HUDEP-2 (cell line): ENCODE measurements around the gene TFF2.

Experiments
- DNase-seq, 76 experiments: peaks; one replicate each; lab custom pipeline; 2025; ENCODE audit not compliant: unreplicated experiment in 76 of 76; lab: John Stamatoyannopoulos, UW

Gene TFF2

DNA sequence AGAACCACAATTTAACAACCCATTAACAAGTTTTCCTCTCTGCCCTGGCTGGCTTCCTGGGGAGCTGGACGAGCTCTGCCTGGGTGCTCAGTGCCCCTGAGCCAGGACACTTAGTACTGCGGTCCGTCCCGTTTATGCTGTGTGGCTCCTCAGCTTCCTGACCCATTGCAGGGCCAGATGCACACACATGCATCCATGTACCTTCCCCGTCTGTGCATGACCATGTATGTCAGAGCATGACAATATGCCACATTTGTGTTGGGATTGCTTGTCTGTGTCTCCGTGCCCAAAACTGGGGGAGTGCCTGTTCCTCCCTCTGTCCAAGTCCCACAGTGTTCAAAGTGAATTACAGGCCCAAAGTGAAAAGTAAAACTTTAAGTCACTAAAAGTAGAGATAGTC is 25.9 kb downstream of the TFF2 start:
- no peak for DNase-seq

DNA sequence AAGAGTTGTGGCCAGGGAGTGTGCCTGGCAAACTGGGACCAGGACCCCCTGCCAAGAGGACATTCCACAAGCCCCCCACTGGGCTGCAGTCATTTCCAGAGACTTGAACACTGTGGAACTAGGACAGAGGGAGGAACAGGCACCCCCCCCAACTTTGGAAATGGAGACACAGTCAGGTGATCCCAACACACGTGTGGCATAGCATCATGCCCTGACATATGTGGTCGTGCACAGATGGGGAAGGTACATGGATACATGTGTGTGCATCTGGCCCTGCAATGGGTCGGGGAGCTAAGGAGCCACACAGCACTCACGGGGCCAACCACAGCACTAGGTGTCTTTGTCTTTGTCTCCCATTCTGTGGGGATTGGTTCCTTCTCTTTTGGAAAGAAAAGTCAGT is 28.9 kb downstream of the TFF2 start:
- DNase-seq, result no peak

DNA sequence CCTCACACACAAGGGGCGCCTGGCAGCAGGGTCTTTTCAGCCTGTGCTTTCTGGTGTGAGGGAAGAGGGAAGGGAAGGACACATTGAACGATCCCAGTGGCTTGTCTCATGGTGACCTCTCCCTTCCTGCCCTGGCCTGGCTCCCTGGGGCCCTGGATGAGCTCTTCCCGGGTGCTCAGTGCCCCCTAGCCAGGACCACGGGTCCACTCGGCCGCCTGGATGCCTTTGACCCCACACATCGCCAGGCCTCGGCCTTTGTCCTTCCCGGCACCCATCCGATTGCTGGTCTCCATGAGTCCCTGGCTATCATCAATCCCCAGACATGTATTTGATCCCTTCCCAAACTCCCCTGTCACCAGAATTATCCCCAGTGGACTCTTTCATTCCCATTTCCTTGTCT is 29.6 kb downstream of the TFF2 start:
- no peak for DNase-seq

DNA sequence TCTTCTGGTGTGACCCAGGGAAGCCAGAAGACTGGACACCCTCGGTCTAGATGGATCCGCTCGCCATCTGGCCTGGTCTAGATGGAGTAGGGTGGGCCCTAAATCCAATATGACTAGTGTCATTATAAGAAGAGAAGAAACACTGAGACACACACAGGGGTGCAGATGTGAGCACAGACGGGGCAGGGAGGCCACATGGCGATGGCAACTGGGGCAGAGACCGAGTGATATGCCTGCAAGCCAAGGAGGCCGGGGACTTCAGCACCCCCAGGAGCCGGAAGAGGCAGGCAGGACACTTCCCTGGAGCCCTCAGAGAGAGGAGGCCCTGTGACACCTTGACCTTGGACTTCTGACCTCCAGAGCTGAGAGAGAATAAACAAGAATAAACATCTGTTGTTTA is 30.0 kb downstream of the TFF2 start:
- DNase-seq, result no peak

DNA sequence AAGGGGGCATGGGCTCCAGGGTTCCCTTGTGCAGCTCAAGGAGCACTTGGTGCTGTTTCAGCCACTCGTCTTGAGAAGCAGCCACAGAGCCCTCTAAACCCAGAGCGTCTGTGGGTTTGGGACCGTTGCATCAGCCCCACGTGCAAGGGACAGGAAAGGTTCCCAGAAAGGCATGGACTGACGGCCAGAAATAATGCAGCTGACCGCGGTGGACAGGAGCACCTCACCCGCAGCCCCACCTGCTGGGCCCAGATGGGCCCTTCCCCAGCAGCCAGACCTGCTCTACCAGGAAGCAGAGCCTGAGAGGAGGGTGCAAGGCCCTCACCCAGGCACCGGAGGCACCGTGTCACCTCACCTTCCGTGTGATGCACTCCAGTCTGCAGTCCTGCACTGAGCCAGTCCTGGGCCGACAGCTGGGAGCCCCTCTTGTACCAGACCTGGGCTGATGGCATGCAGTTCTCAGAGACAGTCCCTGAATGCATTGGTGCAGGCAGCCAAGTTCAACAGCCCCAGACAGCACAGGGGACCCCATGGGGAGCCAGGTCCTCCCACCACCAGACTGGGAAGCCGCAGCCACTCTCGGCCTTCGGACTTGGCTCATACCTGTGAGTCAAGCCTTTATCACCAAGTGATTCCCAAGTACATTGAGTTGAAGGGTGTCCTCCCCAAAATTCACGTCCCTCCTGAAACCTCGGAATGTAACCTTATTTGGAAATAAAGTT is 30.8 kb downstream of the TFF2 start:
- DNase-seq, result no peak

DNA sequence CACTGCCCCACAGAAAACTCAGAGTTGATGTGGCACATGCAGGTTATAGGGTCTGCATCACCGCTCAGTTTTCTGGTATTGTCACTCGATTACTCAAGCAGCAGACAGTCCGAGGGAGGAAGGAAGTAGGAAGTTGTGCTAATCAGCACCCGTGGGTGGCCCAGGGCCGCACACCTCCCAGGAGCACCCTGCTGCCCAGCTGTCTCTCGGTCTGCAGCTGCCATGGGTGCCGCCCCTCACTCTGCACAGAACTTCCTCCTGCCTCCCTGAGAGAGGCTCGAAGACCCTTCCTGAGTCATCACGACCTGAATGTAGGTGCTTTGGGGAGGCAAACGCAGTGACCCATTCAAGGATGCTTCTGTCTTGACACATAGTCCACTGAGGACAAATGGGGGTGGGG is 31.4 kb downstream of the TFF2 start:
- DNase-seq, result no peak

DNA sequence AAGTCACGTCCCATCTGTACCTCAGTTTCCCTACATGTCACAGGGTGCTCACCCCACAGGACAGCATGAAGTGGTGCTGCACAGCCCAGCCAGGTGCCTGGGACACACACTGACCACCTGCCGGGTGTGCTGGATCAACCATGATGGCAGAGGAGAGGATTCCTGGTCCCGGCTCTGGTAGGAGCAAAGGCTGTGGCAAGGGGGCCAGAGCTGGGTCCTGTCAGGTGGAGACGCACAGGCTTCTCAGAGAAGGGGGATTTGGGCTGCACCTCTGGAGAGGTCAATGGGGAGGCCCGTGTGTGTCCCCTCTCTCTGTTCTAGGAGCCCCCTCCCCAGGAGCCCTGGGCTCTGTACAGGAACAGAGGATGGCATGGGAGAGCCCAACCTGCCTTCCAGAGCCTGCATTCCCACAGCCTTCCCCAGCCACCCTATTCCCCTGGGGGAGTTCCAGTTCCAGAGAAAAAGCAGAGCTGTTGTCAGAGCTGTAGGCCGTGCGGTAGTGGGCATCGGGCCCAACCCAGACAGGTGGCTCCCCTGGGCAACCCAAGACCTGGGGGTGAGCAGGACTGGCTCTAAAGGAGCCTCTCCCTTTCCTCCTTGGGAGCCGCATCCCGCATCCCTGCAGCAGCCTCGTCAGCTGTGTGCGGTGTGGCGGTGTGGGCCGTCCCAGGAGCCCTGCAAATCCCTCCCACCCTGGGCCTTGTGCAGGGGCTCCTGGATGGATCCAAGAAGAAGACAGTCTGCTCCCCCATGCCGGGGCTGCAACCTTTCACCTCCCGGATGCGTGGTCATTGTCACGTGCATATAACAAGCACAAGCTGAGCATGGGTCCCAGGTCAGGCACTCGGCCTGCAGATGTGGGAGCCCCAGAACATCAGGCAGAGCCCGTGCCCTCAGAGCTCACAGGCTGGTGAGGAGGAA is 32.7 kb downstream of the TFF2 start:
- no peak for DNase-seq

DNA sequence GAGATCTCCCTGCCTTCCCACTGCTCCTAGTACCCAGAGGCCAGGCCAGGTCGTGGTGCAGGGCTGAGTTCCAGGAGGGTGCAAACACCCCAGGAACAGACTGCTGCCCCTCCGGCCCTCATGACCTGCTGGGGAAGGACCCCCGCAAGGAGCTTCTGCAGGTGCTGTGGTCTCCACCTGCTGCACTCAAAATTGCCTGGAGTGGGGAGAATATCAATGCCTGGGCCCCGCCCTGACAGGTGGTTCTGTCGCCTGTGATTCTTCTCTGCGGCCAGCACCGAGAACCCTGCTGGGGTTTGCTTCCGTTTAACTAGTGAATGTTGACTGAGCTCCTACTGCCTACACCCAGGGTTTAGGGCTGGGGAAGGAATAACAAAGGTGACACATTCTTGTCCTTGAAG is 33.5 kb downstream of the TFF2 start:
- no peak for DNase-seq

DNA sequence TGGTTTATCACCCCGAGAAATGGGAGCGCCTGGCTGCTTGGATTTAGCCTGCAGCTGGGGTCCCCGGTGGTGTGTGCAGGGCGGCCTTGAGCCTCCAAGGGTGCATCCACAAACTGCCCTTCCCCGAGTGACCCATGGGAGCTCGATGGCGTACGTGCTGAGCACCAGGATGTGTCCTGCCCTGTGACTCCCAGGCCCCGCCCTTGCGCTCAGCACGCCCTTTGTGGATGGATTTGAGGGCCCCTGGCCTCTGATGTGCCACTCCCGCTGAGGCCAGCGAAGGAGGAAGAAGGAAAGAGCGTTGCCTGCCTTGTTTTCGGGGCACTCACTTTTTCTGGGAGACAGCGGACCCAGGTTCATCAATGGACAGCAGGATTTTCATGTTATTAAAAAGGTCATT is 33.9 kb downstream of the TFF2 start:
- DNase-seq, result no peak

DNA sequence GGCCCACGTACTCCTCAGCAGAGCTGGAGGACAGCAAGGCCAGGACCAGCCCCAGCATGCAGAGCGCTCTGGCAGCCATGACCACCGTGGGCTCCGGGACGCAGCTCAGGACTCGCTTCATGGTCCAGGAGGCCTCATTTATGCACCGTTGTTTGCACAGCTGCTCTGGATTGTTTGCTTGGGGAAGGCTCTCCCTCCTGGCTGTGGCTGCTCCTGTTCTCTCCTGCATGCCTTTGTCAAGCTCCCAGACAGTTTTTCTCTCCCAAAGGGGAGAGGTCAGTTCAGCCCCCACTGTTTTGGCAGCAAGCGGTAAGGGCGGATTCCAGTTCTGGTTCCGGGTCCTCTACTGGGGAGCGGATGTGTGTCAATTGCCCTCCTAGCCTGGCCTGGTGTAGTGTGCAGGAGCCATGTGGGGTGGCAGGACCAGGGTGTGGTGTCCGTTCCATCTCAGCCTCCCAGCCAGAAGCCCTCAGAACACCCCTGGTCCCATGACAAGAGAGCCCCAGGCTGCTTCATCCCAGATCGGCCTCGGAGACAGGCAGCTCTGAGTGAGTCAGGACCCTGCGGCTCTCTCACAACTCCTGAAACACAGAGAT is 35.4 kb downstream of the TFF2 start, which contains the start of gene TFF3:
Gene TFF3, minus strand, starts transcription at position 114 of the 596 bp plus-strand sequence. Its CDS starts 35 bp downstream, at position 79.
- no peak for DNase-seq

DNA sequence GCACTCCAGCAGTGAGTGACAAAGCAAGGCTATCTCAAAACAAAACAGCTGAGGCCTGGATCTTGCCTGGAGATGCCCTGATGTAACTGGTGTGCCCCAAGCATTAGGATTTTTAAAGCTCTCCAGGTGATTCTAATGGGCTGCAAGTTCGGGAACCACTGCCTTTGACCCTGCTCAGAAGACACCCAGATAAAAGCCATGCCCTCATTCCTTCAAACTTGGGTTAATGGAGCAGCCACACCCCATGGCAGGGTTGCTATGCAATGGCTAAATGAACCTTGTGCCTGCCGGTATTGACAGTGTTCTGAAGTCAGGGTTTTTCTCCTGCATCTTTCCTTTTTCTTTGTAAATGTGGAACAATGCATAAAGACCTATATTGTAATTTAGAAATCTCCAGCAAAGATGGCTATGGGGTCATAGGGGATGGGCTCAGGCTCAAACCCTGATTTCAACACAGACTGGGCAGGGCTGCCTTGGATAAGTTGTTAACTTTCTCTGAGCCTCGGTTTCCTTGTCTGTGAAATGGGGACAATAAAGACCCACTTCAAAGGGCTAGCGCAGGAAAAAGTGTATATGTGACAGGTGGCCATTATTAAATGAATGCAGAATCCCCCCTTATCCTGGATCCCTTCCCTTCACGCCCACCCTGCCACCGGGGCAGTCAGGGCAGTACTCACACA is 36.0 kb downstream of the TFF2 start:
- DNase-seq, result no peak

DNA sequence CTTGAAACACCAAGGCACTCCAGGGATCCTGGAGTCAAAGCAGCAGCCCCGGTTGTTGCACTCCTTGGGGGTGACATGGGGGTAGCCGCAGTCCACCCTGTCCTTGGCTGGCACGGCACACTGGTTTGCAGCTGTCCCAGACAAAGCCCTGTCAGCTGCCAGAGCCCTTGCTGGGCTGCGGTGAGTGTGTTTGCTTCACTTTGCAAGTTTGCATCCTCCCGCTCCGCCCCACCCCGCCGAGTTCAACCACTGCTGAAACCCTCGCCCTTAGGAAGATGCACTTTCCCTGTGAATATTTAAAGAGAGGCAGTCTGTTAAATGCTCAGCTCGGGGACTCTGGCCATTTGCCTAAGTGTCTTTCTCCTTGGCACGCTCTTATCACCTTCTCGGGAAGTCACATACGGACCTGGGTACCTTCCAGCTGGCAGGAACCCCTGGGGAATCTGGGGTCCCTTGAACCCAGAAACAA is 37.3 kb downstream of the TFF2 start:
- DNase-seq, result no peak

DNA sequence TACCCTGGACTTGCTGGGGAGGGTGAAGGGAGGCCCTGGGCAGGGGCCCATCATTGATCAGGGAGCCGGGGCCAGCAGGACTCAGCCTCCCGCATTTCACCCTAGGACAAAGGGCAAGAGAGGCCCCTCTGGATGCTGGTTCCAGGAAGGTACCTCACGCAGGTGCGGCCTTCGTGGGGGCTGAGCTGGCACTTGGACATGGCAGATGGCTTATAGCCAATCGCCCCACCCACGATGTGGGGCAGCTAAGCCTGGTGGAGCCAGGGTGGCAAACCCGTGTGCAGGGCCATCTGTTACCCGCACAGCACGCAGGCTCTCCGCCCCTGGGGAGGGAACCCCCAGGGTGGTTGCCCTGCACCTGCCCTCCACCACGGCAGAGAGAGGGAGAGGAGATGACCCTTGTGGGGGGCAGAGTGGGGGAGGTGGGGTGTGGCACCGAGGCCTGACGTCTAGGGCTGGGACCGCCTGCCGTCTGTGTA is 38.1 kb downstream of the TFF2 start:
- DNase-seq, result no peak

DNA sequence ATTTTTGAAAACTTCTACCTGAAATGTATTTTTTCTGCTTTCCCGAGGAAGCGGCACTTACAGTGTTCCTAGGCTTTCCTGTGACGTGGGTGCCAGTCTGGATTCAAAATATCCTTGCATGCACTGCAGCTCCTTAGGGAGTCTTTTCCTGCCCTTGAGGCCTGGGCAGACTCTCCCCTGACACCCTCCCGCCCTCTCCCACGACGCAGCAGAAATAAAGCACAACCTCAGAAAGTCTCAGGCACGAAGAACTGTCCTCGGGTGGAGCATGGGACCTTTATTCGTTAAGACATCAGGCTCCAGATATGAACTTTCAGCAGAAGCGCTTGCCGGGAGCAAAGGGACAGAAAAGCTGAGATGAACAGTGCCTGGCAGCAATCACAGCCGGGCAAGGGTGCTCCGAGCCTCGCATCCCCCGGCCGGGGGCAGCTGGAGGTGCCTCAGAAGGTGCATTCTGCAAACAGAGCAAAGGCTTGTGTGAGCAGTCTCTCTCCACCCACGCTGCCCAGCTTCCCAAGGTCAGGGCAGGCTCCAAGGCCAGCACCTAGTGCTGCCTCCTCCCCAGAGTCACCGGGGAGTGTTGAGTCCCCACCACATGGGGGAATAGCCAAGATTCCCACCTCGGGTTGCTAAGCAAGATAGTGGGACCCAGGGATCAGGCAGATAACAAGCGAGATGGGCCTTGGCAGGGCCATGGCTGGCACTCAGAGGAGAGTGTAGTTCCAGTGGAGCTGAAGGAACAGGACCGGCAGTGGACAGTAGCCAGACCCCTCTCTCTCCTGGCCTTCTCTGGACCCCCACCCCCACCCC is 38.8 kb downstream of the TFF2 start:
- DNase-seq, result no peak

DNA sequence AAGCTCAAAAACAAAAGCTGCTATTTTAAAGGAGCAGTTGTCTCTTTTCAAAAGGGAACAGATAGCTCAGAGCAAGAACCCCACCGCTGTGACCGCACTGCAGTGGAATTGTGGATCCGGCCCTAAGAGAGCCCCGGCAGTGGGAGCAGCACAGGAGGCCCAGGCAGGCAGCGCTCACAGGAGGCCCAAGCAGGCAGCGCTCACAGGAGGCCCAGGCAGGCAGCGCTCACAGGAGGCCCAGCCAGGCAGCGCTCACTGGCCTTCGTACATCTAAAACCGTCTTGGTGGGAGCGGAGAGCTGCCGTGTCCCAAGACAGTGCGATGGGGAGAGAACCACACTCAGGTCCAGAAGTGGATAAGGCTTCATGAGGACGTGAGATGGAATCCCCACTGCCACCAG is 39.6 kb downstream of the TFF2 start:
- no peak for DNase-seq

DNA sequence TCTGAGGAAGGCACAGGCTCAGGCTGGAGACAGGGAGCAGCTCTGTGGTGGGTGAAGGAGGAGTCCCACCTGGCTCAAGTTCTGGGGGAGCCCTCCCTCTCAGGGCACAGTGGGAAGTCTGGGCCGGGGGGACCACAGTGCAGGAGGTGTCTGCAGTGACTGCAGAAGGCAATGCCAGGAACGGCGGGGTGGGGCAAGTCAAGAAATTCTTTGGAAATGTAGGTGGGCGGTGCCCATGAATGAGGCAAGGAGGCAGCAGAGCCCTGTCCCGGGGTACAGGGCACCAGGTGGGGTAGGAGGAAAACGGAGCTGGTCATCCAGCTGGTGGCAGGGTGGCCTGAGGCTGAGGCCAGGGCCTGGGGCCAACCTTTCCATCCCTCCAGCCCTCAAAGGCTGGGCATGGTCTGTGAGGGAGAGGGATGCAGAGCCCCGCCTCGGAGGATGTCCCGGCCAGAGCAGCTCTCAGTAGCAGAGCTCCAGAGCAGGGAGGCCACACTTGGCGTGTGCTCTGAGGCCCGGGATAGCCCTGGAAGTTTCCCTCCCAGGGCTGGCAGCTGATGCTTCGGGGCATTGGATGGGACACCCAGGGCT is 40.3 kb downstream of the TFF2 start:
- DNase-seq, result no peak

DNA sequence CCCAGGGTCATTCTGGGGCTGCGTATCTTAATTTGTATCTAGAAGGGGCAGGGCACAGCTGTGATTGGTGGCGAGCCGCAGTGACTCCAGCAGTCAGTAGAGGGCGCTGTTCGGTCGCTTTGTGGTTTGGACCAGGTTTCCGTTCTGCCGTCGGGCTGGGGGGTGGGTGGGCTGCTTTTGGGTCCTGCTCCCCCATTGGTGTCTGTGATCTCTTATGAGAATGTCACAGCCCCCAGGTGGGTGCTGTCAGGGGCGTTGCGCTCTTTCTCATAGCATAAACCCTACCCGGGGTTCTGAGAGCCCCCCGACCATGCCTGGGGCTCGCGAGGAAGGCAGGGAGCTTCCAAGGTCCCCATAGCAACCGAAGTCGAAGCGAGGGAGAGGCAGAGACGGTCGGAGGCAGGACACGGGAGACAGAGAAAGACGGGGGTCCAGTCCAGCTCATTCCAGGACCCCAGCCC is 41.0 kb downstream of the TFF2 start:
- peak in 48 of 76 experiments; percentile 8 to 74 (median 38) for DNase-seq

DNA sequence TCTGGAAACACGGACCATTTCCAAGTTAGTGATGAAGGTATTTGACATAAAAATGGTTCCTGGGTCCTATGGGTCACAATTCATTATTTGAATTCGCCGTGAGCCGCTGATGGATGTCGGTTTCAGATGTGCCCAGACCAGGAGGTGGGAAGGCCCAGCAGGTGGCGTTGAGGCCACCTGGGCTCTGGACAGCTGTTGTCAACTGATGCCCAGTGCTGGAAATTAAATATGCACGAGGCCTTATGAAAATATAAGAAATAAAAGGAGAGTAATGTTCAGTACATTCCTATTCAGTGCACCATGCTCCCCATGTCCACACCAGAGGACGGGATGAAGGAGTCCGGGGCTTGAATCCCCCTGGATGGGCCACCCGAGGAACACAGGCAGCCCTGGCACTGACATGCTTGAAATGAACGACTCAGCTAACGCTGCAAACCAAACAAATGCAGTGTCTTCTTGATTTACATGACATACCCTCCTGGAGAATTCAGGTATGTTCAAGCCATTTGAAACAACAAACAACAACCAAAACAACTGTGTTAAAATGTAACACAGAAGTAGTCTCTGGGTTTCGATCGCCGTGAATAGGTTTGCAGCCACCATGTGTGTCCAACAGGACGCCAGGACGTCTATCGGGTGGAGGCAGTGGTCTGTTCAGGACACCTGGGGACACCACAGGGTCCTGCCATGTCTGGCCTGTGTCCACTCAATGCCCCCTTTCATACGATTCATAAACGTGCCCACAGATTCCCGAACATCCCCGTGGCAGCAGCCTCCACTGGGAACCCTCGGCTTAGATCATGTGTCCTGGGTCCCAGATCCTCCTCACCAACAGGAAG is 41.7 kb downstream of the TFF2 start:
- DNase-seq, result no peak
